SW480 (cell line): ENCODE measurements around the gene LDLRAD4.
A peak's percentile ranks its signal among the peaks of the same experiment; 100 is the strongest.

Source experiments
- DNase-seq: peaks from one replicate; pipeline ENCODE4 v3.0.0-alpha.2; 2016; ENCODE audit warnings: low spot score

LDLRAD4 gene

DNA sequence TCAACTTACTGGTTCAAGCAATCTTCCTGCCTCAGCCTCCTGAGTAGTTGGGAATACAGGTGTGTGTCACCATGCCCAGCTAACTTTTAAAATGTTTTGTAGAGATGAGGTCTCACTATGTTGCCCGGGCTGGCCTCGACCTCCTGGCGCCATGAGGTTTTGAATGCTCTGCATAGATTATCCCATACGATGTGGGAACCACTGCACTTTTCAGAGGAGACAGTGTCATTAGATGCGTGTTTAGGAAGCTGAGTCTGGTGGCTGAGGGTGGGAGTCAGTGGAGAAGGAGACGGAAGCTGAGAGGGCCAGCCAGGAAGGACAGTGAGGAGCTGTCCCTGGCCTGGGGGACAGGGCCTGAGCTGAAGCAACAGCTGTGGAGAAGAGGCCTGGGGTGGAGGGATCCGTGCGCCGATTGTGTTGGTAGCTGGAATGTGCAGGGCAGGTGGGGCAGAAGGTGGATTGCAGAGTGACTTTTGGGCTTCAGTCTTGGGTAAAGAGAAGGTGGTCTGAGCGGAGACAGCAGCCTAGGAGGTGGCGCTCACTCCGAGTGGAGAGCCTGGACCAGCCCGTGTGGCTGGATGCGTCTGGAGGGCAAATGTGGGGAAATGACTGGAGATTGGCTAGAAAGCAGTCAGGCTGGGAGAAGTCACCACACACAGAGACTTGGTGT is 68.0 kb downstream of the LDLRAD4 start:
- DNase-seq = no peak

DNA sequence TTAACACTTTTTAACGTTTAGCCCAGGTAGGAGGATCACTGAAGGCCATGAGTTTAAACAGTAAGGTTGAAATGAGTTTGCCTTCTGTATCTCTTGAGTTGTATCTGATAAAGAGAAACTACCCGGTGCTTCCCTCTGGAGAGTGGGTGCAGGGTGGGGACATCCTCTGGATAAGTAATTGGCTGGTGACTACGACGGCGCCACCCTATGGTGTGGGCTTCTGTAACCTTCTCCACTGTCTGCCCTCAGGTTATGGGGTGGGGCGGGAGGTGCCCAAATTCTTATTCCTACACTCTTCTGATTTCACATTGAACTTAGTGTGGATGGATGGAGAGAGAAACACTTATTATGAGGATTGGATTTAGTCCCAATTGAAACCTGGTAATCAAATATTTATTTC is 68.8 kb downstream of the LDLRAD4 start:
- DNase-seq = no peak

- no peak for DNase-seq
Observed at GRCh38 chr18:13288509-13289133, 70.1 kb downstream of the LDLRAD4 start.

DNA sequence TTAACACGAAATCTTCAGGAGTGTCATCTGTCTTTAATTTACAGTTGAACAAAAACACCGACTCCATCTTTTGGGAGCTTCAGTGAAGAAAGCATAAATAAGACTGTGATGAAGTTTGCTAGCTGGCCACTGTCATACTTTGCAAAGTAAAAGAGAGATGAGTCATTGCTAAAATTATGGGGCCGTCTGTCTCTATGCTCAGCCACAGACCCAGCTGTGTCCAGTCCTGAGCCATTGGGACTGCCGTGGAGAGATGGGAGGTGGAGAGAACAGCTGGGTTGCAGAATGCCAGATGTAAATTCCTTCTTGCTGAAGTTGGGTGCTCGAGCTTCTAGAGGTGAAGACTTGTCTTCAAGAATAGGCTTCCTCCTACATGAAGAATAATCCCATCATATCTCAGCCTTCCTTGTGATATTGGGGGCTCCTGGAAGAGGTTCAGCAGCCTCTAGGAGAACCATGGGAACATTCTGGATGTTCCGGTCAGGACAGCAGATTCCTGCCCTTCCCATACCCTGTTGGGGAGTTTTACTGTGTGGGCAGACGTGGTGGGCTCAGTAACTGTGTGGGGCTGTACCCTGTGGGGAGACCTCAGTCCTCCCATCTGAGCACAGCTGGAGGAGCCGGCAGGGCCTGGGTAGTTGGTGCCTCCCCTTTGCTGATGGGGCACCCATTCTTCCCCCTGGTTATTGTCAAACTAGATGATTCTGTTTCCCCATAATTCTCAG is 71.1 kb downstream of the LDLRAD4 start:
- DNase-seq = peak; percentile 8

DNA sequence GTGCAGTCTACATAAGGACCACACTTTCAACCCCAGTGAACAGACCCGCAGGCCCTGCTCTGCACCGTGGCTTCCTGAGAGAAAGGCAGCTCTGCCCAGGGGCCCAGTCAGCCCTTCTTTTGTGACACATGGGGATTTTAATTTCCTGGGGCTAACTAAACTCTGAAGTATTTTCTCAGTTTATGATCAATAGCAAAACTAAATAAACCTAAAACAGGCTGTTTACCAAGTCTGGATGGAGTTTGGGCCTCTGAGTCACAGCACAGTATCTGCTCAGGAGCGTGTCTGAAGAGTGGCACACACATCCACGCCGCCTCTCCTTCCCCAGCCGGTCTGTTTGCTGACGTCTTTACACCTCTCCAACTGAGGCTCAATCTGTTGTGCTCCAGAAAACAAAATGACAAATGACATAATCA is 72.3 kb downstream of the LDLRAD4 start:
- DNase-seq = no peak

GRCh38 chr18:13291299-13291698 is 72.7 kb downstream of the LDLRAD4 start:
- DNase-seq = no peak

GRCh38 chr18:13291745-13292447 is 73.3 kb downstream of the LDLRAD4 start:
- no peak for DNase-seq

GRCh38 chr18:13292736-13293135 is 74.2 kb downstream of the LDLRAD4 start:
- no peak for DNase-seq

GRCh38 chr18:13294309-13294708 is 75.7 kb downstream of the LDLRAD4 start:
- no peak for DNase-seq

DNA sequence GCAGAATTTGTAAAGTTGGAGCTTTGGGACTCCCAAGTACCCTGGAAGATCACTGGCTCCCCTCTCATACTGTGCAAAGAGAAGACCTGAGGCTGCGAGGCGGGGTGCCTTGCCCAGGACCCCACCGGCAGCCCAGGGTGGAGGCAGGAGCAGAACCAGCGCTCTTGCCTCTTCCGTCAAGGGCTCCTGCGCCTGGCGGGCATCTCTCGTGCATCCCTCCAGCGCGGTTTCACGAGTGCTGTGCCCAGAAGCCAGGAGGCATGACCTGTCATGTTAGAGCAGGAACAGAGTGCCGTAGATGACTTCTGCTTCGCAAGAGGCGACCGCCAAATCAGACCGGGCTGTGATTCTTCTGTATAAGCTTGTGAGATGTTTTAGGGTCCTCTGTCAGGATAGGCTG is 77.3 kb downstream of the LDLRAD4 start:
- no peak for DNase-seq

GRCh38 chr18:13296867-13297574 is 78.5 kb downstream of the LDLRAD4 start:
- no peak for DNase-seq

DNA sequence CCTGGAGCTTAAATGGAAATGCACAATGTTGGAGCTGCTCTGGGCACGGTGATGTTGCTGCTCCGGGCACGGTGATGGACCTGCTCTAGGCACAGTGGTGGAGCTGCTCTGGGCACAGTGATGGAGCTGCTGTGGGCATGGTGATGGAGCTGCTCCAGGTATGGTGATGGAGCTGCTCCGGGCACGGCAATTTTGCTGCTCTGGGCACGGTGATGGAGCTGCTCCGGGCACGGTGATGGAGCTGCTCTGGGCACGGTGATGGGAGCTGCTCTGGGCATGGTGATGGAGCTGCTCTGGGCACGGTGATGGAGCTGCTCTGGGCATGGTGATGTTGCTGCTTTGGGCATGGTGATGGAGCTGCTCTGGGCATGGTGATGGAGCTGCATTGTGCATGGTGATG is 79.7 kb downstream of the LDLRAD4 start:
- no peak for DNase-seq

DNA sequence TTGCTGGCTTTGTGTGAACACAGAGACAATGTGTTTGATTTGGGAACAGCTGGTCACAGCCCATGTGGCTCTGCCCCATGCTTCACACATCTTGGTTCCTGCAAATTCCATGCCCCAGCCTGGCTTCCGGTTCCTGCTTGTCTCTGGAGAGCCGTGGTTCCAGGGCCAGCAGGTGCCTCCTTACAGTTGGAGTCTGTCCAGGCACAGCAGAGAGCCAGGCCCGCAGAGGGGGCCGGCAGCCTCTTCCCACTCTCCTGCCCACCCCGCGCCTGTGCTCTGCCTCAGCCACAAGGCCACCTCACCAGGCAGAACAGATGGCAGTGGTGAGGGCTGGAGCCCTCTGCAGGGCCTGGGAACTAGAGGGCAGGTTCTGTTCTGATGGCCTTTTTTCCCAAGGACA is 81.5 kb downstream of the LDLRAD4 start:
- DNase-seq = no peak

DNA sequence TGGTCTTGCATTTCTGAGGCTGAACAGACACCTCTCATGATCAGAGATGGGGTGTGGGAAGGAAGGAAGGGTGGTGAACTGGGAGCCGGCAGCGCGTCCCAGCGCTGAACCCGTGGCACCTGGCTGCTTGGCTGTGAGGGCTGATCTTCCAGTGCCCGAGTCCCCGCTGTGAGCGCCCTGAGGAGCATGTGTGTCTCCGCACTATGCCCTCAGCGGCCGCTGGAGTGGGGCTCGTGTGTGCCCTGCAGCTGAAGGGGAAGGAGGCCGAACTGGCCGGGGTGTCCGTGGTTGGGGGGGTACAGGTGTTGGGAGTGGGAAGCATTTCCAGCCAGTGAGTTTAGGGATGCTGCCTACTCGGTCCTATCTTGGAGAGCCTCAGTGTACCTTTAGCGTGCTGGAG is 82.2 kb downstream of the LDLRAD4 start:
- DNase-seq = no peak

GRCh38 chr18:13302040-13302439 is 83.5 kb downstream of the LDLRAD4 start:
- DNase-seq = no peak

DNA sequence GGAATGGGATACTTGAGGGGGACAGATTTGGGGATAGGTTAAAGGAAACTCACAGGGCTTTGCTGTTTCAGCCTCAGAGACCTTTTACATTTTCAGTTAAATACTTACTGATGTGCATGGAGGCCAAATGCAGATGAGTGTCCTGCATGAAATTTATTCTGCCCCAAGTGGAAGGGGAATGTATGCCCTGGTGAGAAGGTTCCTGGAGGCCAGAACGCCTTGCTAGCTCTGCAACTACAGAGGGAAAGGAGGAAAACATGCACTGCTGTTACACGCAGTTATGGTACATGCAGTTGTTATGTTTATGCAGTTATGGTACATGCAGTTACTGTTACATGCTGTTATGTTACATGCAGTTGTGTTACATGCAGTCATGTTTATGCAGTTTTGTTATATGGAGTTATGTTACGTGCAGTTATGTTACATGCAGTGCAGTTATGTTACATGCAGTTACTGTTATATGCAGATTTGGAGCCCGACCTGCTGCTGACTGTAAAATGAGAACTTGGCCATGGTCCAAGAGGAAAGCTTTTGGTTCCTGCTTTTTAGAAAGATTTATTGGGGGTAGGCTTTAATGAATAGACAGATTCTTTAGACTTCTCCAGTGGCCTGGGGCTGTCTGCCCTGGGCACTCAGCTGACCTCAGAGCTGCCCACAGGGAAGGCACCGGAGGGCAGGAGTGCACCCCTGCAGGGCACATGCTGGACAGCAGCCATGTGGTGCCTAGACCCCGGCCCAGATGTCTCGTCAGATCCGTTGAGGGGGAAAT is 84.1 kb downstream of the LDLRAD4 start:
- DNase-seq = no peak

GRCh38 chr18:13303756-13304364 is 85.3 kb downstream of the LDLRAD4 start:
- no peak for DNase-seq

- DNase-seq = no peak
Observed at GRCh38 chr18:13305301-13305700, 86.7 kb downstream of the LDLRAD4 start.

- no peak for DNase-seq
Observed at GRCh38 chr18:13306583-13306982, 88.0 kb downstream of the LDLRAD4 start.

DNA sequence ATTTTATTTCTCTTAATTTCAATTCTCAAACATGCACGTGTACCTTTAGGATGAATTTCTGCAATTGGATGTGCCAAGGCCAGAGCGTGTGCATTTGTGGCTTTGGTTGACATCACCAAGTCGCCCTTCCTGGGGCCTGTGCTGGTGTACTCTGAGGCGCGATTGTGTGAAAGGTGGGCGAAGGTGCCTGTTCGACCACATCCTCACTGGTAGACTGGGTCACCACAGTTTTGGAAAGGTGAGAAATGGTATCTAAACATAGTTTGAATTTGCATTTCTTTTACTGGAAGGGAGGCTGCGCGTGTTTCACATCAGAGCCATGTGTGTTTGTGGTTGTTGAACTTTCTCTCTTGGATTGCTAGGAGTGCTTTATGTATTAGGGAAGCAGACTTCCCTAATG is 89.8 kb downstream of the LDLRAD4 start:
- no peak for DNase-seq
